Keratinocyte (primary cell): ENCODE measurements around the gene UBE2L6. TPM values are rescaled to one million over a fixed set of nuclear protein-coding genes. Genes with fewer than 3 reads are reported as not detected.

ENCODE experiments used
- DNase-seq: peaks from one replicate; pipeline ENCODE4 v3.0.0-alpha.2; 2011; ENCODE audit warnings: low read depth, missing footprints, low spot score
- FAIRE-seq: peaks from 2 replicates; lab custom pipeline; 2011; peaks lifted over from hg19 to GRCh38; lab: Jason Lieb, UNC
- H2AFZ ChIP-seq: 2 replicates; pipeline ENCODE4 v1.6.0; 2012; ENCODE audit warnings: low read length, control low read depth, inconsistent platforms; ENCODE audit not compliant: control insufficient read depth
- H3K27ac ChIP-seq: 2 replicates; pipeline ENCODE4 v1.5.1; 2011; ENCODE audit warnings: low read length; ENCODE audit not compliant: control insufficient read depth, insufficient read depth
- H3K27me3 ChIP-seq: 3 replicates; pipeline ENCODE4 v1.6.0; 2011; ENCODE audit warnings: low read length; ENCODE audit not compliant: control insufficient read depth, insufficient read depth; ENCODE audit errors: extremely low read depth
- H3K36me3 ChIP-seq, 2 experiments: 2 replicates in 1 of 2; 3 replicates in 1 of 2; pipeline ENCODE4 v1.5.1; 2011; ENCODE audit warnings: low read length in 2 of 2, mild to moderate bottlenecking in 1 of 2; ENCODE audit not compliant: control insufficient read depth in 2 of 2, insufficient read depth in 2 of 2; ENCODE audit errors: extremely low read depth in 1 of 2
- H3K4me1 ChIP-seq: 3 replicates; pipeline ENCODE4 v1.5.1; 2011; ENCODE audit warnings: low read length; ENCODE audit not compliant: control insufficient read depth, insufficient read depth; ENCODE audit errors: extremely low read depth
- H3K4me2 ChIP-seq: 3 replicates; pipeline ENCODE4 v1.6.0; 2011; ENCODE audit warnings: low read depth, low read length; ENCODE audit not compliant: control insufficient read depth, insufficient read depth; ENCODE audit errors: extremely low read depth
- H3K4me3 ChIP-seq, 3 experiments: fragments of 200-600 bp in 1 of 3; sonication (generic) in 1 of 3; 2 replicates in 2 of 3; 3 replicates in 1 of 3; pipeline ENCODE4 v1.5.1; 2011 to 2016; ENCODE audit warnings: low read length in 3 of 3, mild to moderate bottlenecking in 3 of 3, control low read depth in 2 of 3, inconsistent platforms in 1 of 3, low read depth in 1 of 3, mixed read lengths in 1 of 3, mixed run types in 1 of 3, moderate library complexity in 1 of 3; ENCODE audit not compliant: control insufficient read depth in 2 of 3, insufficient read depth in 2 of 3; ENCODE audit errors: extremely low read depth in 1 of 3
- H3K79me2 ChIP-seq: 2 replicates; pipeline ENCODE4 v1.6.0; 2012; ENCODE audit warnings: low read length; ENCODE audit not compliant: control insufficient read depth, insufficient read depth
- H3K9ac ChIP-seq: 3 replicates; pipeline ENCODE4 v1.6.0; 2011; ENCODE audit warnings: low read length; ENCODE audit not compliant: control insufficient read depth, insufficient read depth; ENCODE audit errors: extremely low read depth
- H3K9me1 ChIP-seq: 3 replicates; pipeline ENCODE4 v1.6.0; 2011; ENCODE audit warnings: low read length; ENCODE audit not compliant: control insufficient read depth, insufficient read depth; ENCODE audit errors: extremely low read depth
- H3K9me3 ChIP-seq: 2 replicates; pipeline ENCODE4 v1.5.1; 2012; ENCODE audit warnings: low read depth, low read length; ENCODE audit not compliant: control insufficient read depth
- H4K20me1 ChIP-seq: 3 replicates; pipeline ENCODE4 v1.6.0; 2011; ENCODE audit warnings: low read length; ENCODE audit not compliant: control insufficient read depth, insufficient read depth; ENCODE audit errors: extremely low read depth
- CTCF ChIP-seq, 3 experiments: IDR thresholded peaks in 1 of 3; conservative IDR thresholded peaks in 1 of 3; optimal IDR thresholded peaks in 1 of 3; 2 replicates in 2 of 3; 3 replicates in 1 of 3; pipeline versions ENCODE3 to v1.5.1; 2011; ENCODE audit warnings: low read length in 3 of 3, mild to moderate bottlenecking in 3 of 3, moderate library complexity in 2 of 3, control low read depth in 1 of 3, inconsistent platforms in 1 of 3; ENCODE audit not compliant: insufficient read depth in 2 of 3; ENCODE audit errors: extremely low read depth in 1 of 3
- EZH2 ChIP-seq: IDR thresholded peaks from one replicate; pipeline ENCODE4 v1.6.1; 2012; ENCODE audit warnings: inconsistent platforms, mild to moderate bottlenecking, low read length, moderate library complexity
- dilution Hi-C: fragments of 300-500 bp; cut with MboI; formaldehyde crosslinking; loops from one replicate; pipeline ENCODE4 v1.7.0; 2020; ENCODE audit warnings: low sequenced_read_pairs; ENCODE audit not compliant: extremely low pct_ligation_motif_present
- polyA plus RNA-seq, 5 experiments: library from polyadenylated mRNA; depleted of rRNA in 3 of 5; stranded (reverse) in 3 of 5; stranded (forward) in 1 of 5; unstranded in 1 of 5; fragments of >200 nt; gene quantifications; 1 replicate in 1 of 5; 2 replicates in 3 of 5; 3 replicates in 1 of 5; pipeline versions ENCODE4 v1.2.1 to v1.2.3, GENCODE V29; 2011 to 2012; ENCODE audit warnings: missing spikeins in 2 of 5, low read depth in 1 of 5, low replicate concordance in 1 of 5

The UBE2L6 gene
- polyA plus RNA-seq, 1 donor (not counting 4 experiments of a cell fraction or from before 2014, with no cell fraction given), result 56.6 TPM

GRCh38 chr11:57549983-57550382 is 17.5 kb downstream of the UBE2L6 start:
- H3K27ac ChIP-seq, result no peak overlapping the region
- dilution Hi-C loops, result no loop called here
- TF ChIP-seq CTCF (optimal IDR thresholded peaks at IDR 0.05 in 1 of 3, IDR thresholded peaks at IDR 0.05 in 1 of 3, conservative IDR thresholded peaks at IDR 0.05 in 1 of 3; ENCODE audit: extremely low read depth in 1 of 3, insufficient read depth in 2 of 3, low read length in 3 of 3) (no peak), EZH2 (no peak)
- H3K27me3 ChIP-seq, result no peaks in the 10 kb centered on the region
- no peak overlapping the region for H3K4me2 ChIP-seq
- H3K79me2 ChIP-seq, result no peaks in the 10 kb centered on the region
- peaks cover 7 to 27% of the 10 kb centered on the region in 2 experiments for H3K36me3 ChIP-seq
- no peak for FAIRE-seq
- peaks cover 4% of the 10 kb centered on the region for H3K4me1 ChIP-seq
- no peaks in the 10 kb centered on the region for H4K20me1 ChIP-seq
- no peak overlapping the region for H3K9ac ChIP-seq
- no peaks in the 10 kb centered on the region for H3K9me1 ChIP-seq
- H3K4me3 ChIP-seq, result no peak overlapping the region
- no peak for DNase-seq
- no peaks in the 10 kb centered on the region for H3K9me3 ChIP-seq
- no peak overlapping the region for H2AFZ ChIP-seq

- no peak overlapping the region for H3K4me2 ChIP-seq
- dilution Hi-C loops, result no loop called here
- H3K9me1 ChIP-seq, result no peaks in the 10 kb centered on the region
- TF ChIP-seq CTCF (optimal IDR thresholded peaks at IDR 0.05 in 1 of 3, IDR thresholded peaks at IDR 0.05 in 1 of 3, conservative IDR thresholded peaks at IDR 0.05 in 1 of 3; ENCODE audit: extremely low read depth in 1 of 3, insufficient read depth in 2 of 3, low read length in 3 of 3) (no peak), EZH2 (no peak)
- no peak overlapping the region for H3K4me3 ChIP-seq
- no peak overlapping the region for H2AFZ ChIP-seq
- H3K9me3 ChIP-seq, result no peaks in the 10 kb centered on the region
- DNase-seq (no peak), FAIRE-seq (no peak)
- peaks cover 9% of the 10 kb centered on the region for H3K4me1 ChIP-seq
- no peaks in the 10 kb centered on the region for H4K20me1 ChIP-seq
- no peak overlapping the region for H3K9ac ChIP-seq
- no peaks in the 10 kb centered on the region for H3K79me2 ChIP-seq
- H3K27ac ChIP-seq, result no peak overlapping the region
- peaks cover 4 to 17% of the 10 kb centered on the region in 2 experiments for H3K36me3 ChIP-seq
- peaks cover 4% of the 10 kb centered on the region for H3K27me3 ChIP-seq
Observed at GRCh38 chr11:57547854-57548377, 19.6 kb downstream of the UBE2L6 start.
